ENCODE data around the gene MAP3K4.
"Not testable (repeated sequence)": the region's sequence is repeated elsewhere in the genome, so short reads cannot be mapped to it uniquely, and the experiment has no call there.

MAP3K4 gene

GRCh38 chr6:161091972-161092701, 100.6 kb downstream of the MAP3K4 start:
- no peak for DNase-seq

DNA sequence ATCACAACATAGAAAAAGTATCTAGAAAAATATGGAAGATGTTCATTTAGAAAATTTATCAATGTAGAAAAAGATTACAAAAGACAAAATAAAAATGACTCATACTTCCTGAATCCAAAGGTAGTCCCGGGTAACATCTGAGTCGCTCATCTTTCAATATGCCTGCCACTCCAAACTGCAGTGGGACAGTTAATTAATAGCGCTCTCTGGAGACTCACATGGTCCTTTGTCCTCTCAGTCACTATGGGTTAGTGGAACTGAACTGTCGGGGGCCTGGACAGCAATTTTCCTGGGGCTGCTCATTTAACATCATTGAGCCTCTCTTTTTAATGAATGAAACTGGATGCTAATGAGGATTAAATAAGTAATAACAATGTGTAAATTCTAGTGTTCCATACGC, 103.4 kb downstream of the MAP3K4 start:
- DNase-seq, result peak; percentile 77

- DNase-seq, result no peak
Measured at GRCh38 chr6:161095916-161096315, 104.3 kb downstream of the MAP3K4 start.

DNA sequence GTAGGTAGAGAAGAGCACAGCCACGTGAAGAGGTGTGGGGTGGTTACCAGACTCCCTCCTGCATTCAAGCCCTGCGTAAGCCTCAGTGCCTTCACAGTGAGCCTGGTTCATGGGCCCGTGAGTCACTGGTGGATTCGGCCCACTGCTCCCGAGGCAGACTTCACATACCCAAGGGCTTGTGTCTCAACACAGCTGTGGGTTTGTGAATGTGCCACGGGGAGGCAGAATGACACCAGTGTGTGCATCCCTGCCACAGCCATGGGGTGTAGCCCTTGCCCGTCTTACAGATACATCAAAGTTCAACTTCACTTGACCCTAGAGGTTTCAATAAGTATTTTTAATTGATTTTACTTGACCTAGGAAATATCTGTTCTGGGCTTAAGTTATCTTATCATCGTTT, 108.5 kb downstream of the MAP3K4 start:
- DNase-seq, result no peak

DNA sequence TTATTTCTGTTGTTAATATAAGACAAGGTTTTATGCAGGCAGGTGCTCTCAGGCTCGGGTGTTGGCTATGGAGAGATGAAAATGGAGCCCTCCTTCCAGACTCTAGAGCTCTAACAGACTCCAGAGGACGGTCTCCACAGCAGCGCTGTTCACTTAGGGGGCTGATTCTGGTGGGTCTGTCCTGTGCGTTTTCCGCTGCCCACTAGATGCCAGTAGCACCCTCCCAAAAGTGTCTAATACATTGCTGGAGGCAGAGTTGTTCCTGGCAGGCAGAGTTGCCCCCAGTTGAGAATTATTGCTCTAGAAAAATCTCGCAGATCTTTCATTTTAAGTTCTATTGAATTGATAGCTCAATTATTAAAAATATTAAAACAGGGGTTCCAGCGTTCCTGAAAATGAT, 109.9 kb downstream of the MAP3K4 start:
- DNase-seq, result peak; percentile 52

DNA sequence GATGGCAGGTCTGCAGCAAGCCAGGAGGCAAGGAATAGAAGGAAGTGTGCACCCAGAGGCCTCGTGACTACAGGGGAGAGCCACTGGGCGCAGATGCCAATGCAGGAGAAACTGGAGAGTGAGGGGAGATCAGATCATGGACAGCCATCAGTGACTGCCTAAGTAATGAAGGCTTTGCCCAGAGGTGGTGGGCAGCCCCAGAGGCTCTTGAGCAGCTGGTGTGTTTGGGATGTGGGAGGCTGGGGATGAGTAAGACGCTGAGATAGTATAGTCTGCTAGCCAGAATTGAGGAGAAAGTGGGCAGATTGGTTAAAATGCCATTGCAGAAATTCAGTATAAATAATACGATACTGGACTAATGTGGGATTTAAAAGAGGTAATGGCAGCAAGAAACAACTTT, 111.9 kb downstream of the MAP3K4 start:
- DNase-seq, result no peak

GRCh38 chr6:161104966-161105365, 113.4 kb downstream of the MAP3K4 start:
- DNase-seq, result no peak

DNA sequence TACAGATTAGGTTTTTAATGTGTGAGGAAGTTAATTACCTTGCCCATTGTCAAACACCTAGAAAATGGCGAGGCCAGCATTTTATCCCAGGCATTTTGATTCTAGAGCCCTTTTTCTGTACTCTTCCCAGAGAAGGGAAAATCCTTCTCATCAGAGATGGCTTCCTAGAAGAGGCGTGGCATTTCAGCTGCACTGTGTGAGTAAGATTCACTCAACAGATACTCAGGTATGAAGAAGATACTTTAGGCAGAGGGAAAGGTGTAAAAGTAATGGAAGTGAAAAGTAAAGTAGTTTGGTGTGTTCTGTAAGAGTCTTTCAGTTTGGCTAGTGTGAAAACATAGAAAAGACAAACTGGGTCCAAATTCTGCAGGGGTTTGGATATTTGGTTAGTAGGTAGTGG, 113.8 kb downstream of the MAP3K4 start:
- DNase-seq, result no peak

GRCh38 chr6:161107779-161108730, 116.5 kb downstream of the MAP3K4 start:
- no peak for DNase-seq

DNA sequence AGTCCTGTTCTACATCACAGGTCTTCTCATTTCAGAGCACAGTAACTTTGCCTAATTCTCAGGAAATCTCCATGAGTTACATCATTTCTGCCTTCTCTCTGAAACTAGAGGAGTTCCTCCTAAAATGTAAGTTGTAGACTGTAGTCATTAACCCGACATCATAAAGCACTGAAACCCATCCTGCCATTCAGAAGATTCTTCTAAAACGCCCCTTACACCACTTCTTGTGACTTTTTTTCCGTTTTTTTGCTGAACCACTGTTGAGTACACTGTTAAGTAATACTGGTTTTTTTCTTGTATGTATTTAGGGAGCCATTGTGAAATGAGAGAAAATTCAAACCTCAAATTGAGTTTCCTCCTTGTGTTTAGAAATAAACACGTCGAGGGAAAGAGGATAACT, 117.3 kb downstream of the MAP3K4 start:
- no peak for DNase-seq

DNA sequence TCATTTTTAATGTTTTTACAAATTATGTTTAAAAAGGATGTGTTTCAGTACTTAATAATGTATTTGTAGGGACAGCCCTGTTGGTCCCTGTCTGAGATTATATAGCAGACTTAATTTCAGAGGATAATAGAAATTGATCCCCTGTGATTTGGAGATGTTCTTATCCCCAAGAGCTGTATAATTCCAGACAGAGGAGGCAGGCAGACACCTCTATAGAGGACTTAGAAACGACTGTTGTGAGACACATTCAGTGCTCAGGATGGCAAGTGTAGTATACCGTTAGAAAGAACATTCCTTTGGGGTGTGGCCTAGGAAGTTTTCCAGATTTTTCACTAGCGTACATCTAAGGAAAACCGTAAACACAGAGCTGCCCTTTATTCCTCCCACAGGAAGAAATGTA, 117.8 kb downstream of the MAP3K4 start:
- no peak for DNase-seq

- no peak for DNase-seq
Measured at GRCh38 chr6:161110028-161110779, 118.6 kb downstream of the MAP3K4 start.

GRCh38 chr6:161111261-161111660, 119.7 kb downstream of the MAP3K4 start:
- DNase-seq, result no peak

DNA sequence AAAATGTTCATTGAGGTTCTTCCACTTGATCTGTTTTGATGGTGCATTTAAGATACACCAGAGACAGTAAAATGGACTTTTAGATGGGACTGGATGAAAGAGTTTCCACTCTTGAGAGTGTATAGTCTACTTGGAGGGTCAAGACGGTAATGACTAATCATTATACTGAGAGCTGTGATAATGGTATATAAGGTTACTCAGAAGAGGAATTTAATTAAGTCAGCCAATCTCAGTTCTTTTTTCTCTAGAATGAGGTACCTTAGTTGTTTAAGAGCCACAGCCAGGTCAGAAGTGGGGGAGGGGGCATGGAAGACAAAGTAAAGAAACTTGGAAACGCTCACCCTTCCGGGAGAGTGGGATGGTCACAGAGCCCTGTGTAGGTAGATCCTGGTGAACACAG, 123.9 kb downstream of the MAP3K4 start:
- no peak for DNase-seq

GRCh38 chr6:161116554-161116953, 125.0 kb downstream of the MAP3K4 start:
- no peak for DNase-seq

- DNase-seq, result no peak
Measured at GRCh38 chr6:161117308-161117707, 125.7 kb downstream of the MAP3K4 start.

DNA sequence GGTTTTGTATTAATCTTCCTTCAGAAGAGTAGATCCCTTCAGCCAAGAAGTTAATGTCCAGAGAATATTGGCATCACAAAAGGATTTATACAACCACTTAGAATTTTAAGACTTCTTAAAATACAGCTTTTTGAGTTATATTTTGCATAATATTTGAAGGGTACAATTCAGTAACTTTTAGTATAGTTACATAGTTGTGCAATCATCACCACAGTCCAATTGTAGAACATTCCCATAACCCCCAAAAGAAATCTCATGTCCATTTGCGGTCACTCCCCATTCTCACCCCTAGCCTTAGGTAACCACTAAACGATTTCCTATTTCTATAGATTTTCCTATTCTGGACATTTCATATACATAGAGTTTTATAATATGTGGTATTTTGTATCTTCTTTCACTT, 126.4 kb downstream of the MAP3K4 start:
- DNase-seq, result no peak

GRCh38 chr6:161123319-161123718, 131.8 kb downstream of the MAP3K4 start:
- not testable (repeated sequence) for DNase-seq

DNA sequence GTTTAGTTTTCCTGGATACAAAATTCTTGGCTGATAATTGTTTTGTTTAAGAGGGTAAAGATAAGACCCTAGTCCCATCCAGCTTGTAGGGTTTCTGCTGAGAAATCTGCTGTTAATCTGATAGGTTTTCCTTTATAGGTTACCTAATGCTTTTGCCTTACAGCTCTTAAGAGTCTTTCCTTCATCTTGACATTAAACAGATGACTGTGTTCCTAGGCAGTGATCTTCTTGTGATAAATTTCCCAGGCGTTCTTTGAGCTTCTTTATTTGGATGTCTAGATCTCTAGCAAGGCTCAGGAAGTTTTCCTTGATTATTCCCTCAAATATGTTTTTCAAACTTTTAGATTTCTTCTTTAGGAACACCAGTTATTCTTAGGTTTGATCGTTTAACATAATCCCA, 134.0 kb downstream of the MAP3K4 start:
- DNase-seq, result no peak

GRCh38 chr6:161127071-161127740, 135.6 kb downstream of the MAP3K4 start:
- DNase-seq, result no peak

- no peak for DNase-seq
Measured at GRCh38 chr6:161128230-161128629, 136.7 kb downstream of the MAP3K4 start.

DNA sequence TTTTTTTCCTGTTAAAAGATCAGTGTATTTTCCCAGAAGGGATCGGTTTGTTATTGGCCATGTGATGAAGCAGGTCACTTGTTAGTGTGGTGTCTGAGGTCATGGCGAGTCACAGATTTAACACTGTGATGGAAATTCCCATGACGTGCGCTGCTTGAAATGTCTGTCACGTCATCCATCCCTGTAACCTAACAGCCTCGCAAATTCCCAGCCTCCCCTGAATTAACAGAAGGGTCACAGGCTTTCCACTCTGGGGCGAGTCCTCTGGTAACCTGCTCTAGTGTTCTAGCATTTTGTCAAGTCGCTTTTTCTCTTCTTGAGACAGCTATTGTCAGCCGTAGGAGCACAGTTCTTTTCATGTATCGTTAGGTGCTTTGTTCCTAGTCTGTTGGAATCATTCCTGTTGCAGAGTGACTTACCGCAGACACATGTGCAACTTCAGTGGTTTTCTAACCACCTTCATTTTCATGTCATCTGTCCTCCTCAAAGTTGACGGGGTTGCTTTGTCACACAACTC, 137.2 kb downstream of the MAP3K4 start:
- DNase-seq, result no peak

GRCh38 chr6:161130541-161130940, 139.0 kb downstream of the MAP3K4 start:
- DNase-seq, result no peak
